CD4-positive, alpha-beta T cell (primary cell): ENCODE results near the gene SMYD3. TPM values are rescaled to one million over a fixed set of nuclear protein-coding genes. Genes with fewer than 3 reads are reported as not detected.

ENCODE experiments used
- ATAC-seq: fragments of 200-7000 bp; cut with Tn5 transposase; one replicate; pipeline ENCODE4 v1.10.0; 2022; ENCODE audit warnings: mild to moderate bottlenecking; ENCODE audit not compliant: poor library complexity
- CTCF ChIA-PET: fragments of 350-600 bp; sonication (Branson Sonifier 250); formaldehyde crosslinking; loops from one replicate; lab custom pipeline; 2021; ENCODE audit warnings: antibody characterized with exemption, inconsistent platforms; lab: Charles Lee
- POLR2A ChIA-PET: fragments of 350-600 bp; sonication (Branson Sonifier 250); formaldehyde crosslinking; loops from one replicate; lab custom pipeline; 2021; ENCODE audit warnings: antibody characterized with exemption, inconsistent platforms; lab: Charles Lee
- DNase-seq, 14 experiments: peaks; one replicate each; pipeline ENCODE4 v3.0.0-alpha.2; 2013 to 2020; ENCODE audit warnings: mixed read lengths in 2 of 14
- H3K27ac ChIP-seq, 2 donors: one replicate each; pipeline versions ENCODE4 v1.5.1 to v1.7.0; 2013; ENCODE audit warnings: low read length in 2 of 2, low read depth in 1 of 2, mild to moderate bottlenecking in 1 of 2
- H3K27me3 ChIP-seq, 2 experiments: 1 replicate in 1 of 2; 2 replicates in 1 of 2; pipeline versions ENCODE4 v1.6.1 to v1.7.0; 2013; ENCODE audit warnings: low read length in 2 of 2, control low read depth in 1 of 2, mild to moderate bottlenecking in 1 of 2, moderate library complexity in 1 of 2; ENCODE audit not compliant: insufficient read depth in 2 of 2, control insufficient read depth in 1 of 2
- H3K36me3 ChIP-seq: one replicate; pipeline ENCODE4 v1.6.1; 2013; ENCODE audit warnings: low read length, control low read depth; ENCODE audit not compliant: insufficient read depth
- H3K4me1 ChIP-seq: one replicate; pipeline ENCODE4 v1.6.1; 2013; ENCODE audit warnings: low read length, control low read depth; ENCODE audit not compliant: insufficient read depth
- H3K4me3 ChIP-seq: one replicate; pipeline ENCODE4 v1.5.1; 2013; ENCODE audit warnings: mild to moderate bottlenecking, low read length, moderate library complexity
- H3K9me3 ChIP-seq, 2 experiments: 1 replicate in 1 of 2; 2 replicates in 1 of 2; pipeline versions ENCODE4 v1.6.1 to v1.7.0; 2013; ENCODE audit warnings: low read length in 2 of 2, mild to moderate bottlenecking in 2 of 2, control low read depth in 1 of 2, moderate library complexity in 1 of 2; ENCODE audit not compliant: control insufficient read depth in 1 of 2, insufficient read depth in 1 of 2
- H3K27ac Mint-ChIP-seq: one replicate; pipeline ENCODE4 v1.8.0; 2020; ENCODE audit warnings: mixed read lengths
- H3K27me3 Mint-ChIP-seq: one replicate; pipeline ENCODE4 v1.8.0; 2021; ENCODE audit warnings: mixed read lengths
- H3K36me3 Mint-ChIP-seq: one replicate; pipeline ENCODE4 v1.8.0; 2021; ENCODE audit warnings: low read depth, mixed read lengths
- H3K4me1 Mint-ChIP-seq: one replicate; pipeline ENCODE4 v1.8.0; 2021; ENCODE audit warnings: low read depth, mixed read lengths
- H3K4me3 Mint-ChIP-seq: one replicate; pipeline ENCODE4 v1.8.0; 2020; ENCODE audit warnings: mild to moderate bottlenecking, mixed read lengths
- H3K9me3 Mint-ChIP-seq: one replicate; pipeline ENCODE4 v1.8.0; 2020; ENCODE audit warnings: mixed read lengths
- intact Hi-C, 2 experiments: fragments of 100-400 bp; cut with DNase I in 1 of 2; cut with micrococcal nuclease in 1 of 2; formaldehyde crosslinking; loops; one replicate each; pipeline versions ENCODE4 v1.15.1 to v1.9.0; 2023 to 2025; cut with DNase I, micrococcal nuclease
- total RNA-seq, 174 experiments: library from RNA in 2 of 174; stranded (reverse) in 2 of 174; gene quantifications; one replicate each; pipeline ENCODE4 v1.2.3 and lab custom pipeline; 2021 to 2026
- TF ChIP-seq, protein P1 (sequence below): fragments of 200-600 bp; IDR thresholded peaks from one replicate; pipeline ENCODE4 v1.8.0; 2022; ENCODE audit warnings: antibody characterized with exemption, mild to moderate bottlenecking

SMYD3 gene
- total RNA-seq, 2 experiments from 2014 or later: 18.8 to 19.6 TPM

DNA sequence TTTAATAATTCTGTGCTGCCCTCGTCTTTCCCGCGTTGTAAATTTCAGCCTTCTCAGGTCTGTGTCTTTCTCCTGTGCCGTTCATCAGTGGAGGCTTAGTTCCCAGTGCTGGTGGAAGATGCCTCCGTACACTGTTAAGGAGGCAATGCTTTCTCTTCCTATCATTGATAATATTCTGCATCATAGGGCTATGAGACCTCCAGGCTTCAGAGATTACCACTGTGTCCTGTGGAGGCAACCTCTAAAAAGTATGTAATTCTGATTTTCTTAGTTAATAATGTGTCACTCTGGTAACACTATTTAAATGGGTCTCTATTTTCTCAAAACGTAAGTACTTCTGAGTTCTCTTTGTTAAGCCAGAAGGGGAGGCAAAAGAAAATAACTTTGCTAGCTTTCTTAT, 538.3 kb downstream of the SMYD3 start:
- no peaks in the 10 kb centered on the region for H3K36me3 Mint-ChIP-seq
- intact Hi-C loops: no loop called here
- DNase-seq (no peak), ATAC-seq (no peak)
- Histone ChIP-seq H3K36me3 (no peaks in the 10 kb centered on the region), H3K27ac (no peak overlapping the region), H3K4me3 (no peak overlapping the region), H3K4me1 (no peaks in the 10 kb centered on the region), H3K9me3 (no peaks in the 10 kb centered on the region), H3K27me3 (no peaks in the 10 kb centered on the region)
- H3K27me3 Mint-ChIP-seq: no peaks in the 10 kb centered on the region
- H3K4me1 Mint-ChIP-seq: no peaks in the 10 kb centered on the region
- TF ChIP-seq, protein P1, sequence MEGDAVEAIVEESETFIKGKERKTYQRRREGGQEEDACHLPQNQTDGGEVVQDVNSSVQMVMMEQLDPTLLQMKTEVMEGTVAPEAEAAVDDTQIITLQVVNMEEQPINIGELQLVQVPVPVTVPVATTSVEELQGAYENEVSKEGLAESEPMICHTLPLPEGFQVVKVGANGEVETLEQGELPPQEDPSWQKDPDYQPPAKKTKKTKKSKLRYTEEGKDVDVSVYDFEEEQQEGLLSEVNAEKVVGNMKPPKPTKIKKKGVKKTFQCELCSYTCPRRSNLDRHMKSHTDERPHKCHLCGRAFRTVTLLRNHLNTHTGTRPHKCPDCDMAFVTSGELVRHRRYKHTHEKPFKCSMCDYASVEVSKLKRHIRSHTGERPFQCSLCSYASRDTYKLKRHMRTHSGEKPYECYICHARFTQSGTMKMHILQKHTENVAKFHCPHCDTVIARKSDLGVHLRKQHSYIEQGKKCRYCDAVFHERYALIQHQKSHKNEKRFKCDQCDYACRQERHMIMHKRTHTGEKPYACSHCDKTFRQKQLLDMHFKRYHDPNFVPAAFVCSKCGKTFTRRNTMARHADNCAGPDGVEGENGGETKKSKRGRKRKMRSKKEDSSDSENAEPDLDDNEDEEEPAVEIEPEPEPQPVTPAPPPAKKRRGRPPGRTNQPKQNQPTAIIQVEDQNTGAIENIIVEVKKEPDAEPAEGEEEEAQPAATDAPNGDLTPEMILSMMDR: no peak
- CTCF ChIA-PET: no interaction called here
- H3K4me3 Mint-ChIP-seq: no peak overlapping the region
- no peak overlapping the region for H3K27ac Mint-ChIP-seq
- no peaks in the 10 kb centered on the region for H3K9me3 Mint-ChIP-seq
- POLR2A ChIA-PET: no interaction called here

DNA sequence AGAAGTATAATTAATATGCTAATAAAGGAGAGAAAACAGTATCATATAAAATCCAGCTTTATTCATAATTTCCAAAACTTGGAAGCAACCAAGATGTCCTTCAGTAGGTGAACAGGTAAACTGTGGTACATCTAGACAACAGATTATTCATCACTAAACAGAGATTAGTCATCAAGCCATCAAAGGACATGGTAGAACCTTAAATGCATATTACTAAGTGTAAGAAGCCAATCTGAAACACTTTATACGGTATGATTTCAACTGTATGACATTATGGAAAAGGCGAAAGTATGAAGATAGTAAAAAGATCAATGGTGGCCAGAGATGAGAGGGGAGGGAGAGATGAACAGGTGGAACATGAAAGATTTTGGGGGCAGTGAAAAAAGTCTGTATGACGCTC, 541.7 kb downstream of the SMYD3 start:
- Mint-ChIP-seq H3K4me3 (no peak overlapping the region), H3K36me3 (no peaks in the 10 kb centered on the region), H3K27ac (no peak overlapping the region), H3K9me3 (no peaks in the 10 kb centered on the region), H3K27me3 (no peaks in the 10 kb centered on the region), H3K4me1 (peaks cover 6% of the 10 kb centered on the region)
- Histone ChIP-seq H3K27ac (no peak overlapping the region), H3K9me3 (no peaks in the 10 kb centered on the region), H3K4me1 (no peaks in the 10 kb centered on the region), H3K27me3 (no peaks in the 10 kb centered on the region), H3K36me3 (no peaks in the 10 kb centered on the region), H3K4me3 (no peak overlapping the region)
- ChIA-PET POLR2A (no interaction called here), CTCF (no interaction called here)
- DNase-seq (no peak), ATAC-seq (no peak)
- TF ChIP-seq, protein P1: no peak
- intact Hi-C loops: no loop called here

DNA sequence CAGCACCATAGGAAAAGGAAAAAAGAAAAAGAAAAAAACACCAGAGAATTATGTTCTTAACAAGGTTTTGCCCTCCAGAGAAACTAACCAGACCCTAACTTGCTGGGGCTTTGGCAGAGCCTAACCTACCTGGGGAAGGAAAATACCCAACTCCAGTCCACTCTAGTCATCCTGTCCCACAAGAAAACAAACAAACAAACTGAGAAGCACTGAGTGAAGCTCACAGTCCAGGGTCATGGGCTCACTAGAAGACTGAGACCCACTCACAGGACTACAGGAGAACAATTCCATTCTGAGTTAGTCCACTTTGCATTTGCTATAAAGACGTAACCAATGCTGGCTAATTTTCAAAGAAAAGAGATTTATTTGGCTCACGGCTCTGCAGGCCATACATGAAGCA, 543.4 kb downstream of the SMYD3 start:
- no peaks in the 10 kb centered on the region for H3K27me3 ChIP-seq
- H3K4me3 ChIP-seq: no peak overlapping the region
- Mint-ChIP-seq H3K9me3 (no peaks in the 10 kb centered on the region), H3K4me3 (no peak overlapping the region), H3K27ac (no peak overlapping the region), H3K27me3 (no peaks in the 10 kb centered on the region), H3K4me1 (peaks cover 6% of the 10 kb centered on the region), H3K36me3 (no peaks in the 10 kb centered on the region)
- CTCF ChIA-PET: interaction anchor here (1.6 kb wide), 1 partner anchor 9 kb away, joined by 3 read pairs; no protein-coding TSS in a partner anchor
- intact Hi-C loops: no loop called here
- H3K4me1 ChIP-seq: no peaks in the 10 kb centered on the region
- H3K36me3 ChIP-seq: no peaks in the 10 kb centered on the region
- no peak for DNase-seq
- no peak for ATAC-seq
- no peaks in the 10 kb centered on the region for H3K9me3 ChIP-seq
- TF ChIP-seq, protein P1: no peak
- POLR2A ChIA-PET: interaction anchor here (2.1 kb wide), 1 partner anchor 10 kb away, joined by 5 read pairs; no protein-coding TSS in a partner anchor
- H3K27ac ChIP-seq: no peak overlapping the region
